Progenitor cell of endocrine pancreas (in vitro differentiated cells): ENCODE measurements around the gene NKAIN2. TPM values are rescaled to one million over a fixed set of nuclear protein-coding genes. Genes with fewer than 3 reads are reported as not detected.
"Not testable (repeated sequence)": the region's sequence is repeated elsewhere in the genome, so short reads cannot be mapped to it uniquely, and the experiment has no call there.

Experiments
- DNase-seq: peaks from one replicate; pipeline ENCODE4 v3.0.0; 2021; ENCODE audit warnings: low spot score; ENCODE audit not compliant: unreplicated experiment
- H3K27ac Mint-ChIP-seq: 2 replicates; pipeline ENCODE4 v1.8.0; 2021; ENCODE audit warnings: mild to moderate bottlenecking, moderate library complexity, mixed read lengths
- H3K27me3 Mint-ChIP-seq: 2 replicates; pipeline ENCODE4 v1.8.0; 2021; ENCODE audit warnings: mixed read lengths
- H3K36me3 Mint-ChIP-seq: 2 replicates; pipeline ENCODE4 v1.8.0; 2022; ENCODE audit warnings: mixed read lengths; ENCODE audit not compliant: insufficient read depth
- H3K4me1 Mint-ChIP-seq: 2 replicates; pipeline ENCODE4 v1.8.0; 2021; ENCODE audit warnings: low read depth, mixed read lengths
- H3K4me3 Mint-ChIP-seq: 2 replicates; pipeline ENCODE4 v1.8.0; 2021; ENCODE audit warnings: low read depth, mild to moderate bottlenecking, moderate library complexity, mixed read lengths
- H3K9me3 Mint-ChIP-seq: 2 replicates; pipeline ENCODE4 v1.8.0; 2021; ENCODE audit warnings: low read depth, mixed read lengths
- CTCF ChIP-seq: fragments of 200-600 bp; sonication (generic); IDR thresholded peaks from one replicate; pipeline ENCODE4 v1.5.0; 2021; ENCODE audit warnings: antibody characterized with exemption, mild to moderate bottlenecking; ENCODE audit not compliant: unreplicated experiment
- total RNA-seq: library from RNA; stranded (reverse); gene quantifications from 2 replicates; pipeline ENCODE4 v1.2.1, GENCODE V29; 2021

The NKAIN2 gene
- total RNA-seq, 1 donor from 2014 or later, result 2.5 TPM

- Mint-ChIP-seq H3K4me3 (no peak overlapping the region), H3K9me3 (no peaks in the 10 kb centered on the region), H3K27me3 (no peaks in the 10 kb centered on the region), H3K36me3 (no peaks in the 10 kb centered on the region), H3K27ac (no peak overlapping the region), H3K4me1 (no peaks in the 10 kb centered on the region)
- no peak for DNase-seq
- TF ChIP-seq CTCF, result no peak
Observed at GRCh38 chr6:124703541-124703940, 899.9 kb downstream of the NKAIN2 start.

DNA sequence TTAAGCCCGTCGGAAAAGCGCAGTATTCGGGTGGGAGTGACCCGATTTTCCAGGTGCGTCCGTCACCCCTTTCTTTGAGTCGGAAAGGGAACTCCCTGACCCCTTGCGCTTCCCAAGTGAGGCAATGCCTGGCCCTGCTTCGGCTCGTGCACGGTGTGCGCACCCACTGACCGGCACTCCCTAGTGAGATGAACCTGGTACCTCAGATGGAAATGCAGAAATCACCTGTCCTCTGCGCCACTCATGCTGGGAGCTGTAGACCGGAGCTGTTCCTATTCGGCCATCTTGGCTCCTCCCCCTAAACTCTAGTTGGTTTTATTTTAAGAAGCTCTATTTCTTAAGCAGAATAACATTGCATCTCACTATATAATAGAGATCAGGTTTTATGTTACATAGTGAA is 908.9 kb downstream of the NKAIN2 start:
- not testable (repeated sequence) for H3K4me1 Mint-ChIP-seq, H3K9me3 Mint-ChIP-seq, DNase-seq, H3K27ac Mint-ChIP-seq, H3K27me3 Mint-ChIP-seq, H3K36me3 Mint-ChIP-seq
- peak overlapping the region; percentile 42 for H3K4me3 Mint-ChIP-seq

- Mint-ChIP-seq H3K27me3 (no peaks in the 10 kb centered on the region), H3K27ac (no peak overlapping the region), H3K4me3 (no peak overlapping the region), H3K36me3 (no peaks in the 10 kb centered on the region), H3K9me3 (no peaks in the 10 kb centered on the region), H3K4me1 (peaks cover 2% of the 10 kb centered on the region)
- no peak for TF ChIP-seq CTCF
- no peak for DNase-seq
Observed at GRCh38 chr6:124714728-124715127, 911.1 kb downstream of the NKAIN2 start.

DNA sequence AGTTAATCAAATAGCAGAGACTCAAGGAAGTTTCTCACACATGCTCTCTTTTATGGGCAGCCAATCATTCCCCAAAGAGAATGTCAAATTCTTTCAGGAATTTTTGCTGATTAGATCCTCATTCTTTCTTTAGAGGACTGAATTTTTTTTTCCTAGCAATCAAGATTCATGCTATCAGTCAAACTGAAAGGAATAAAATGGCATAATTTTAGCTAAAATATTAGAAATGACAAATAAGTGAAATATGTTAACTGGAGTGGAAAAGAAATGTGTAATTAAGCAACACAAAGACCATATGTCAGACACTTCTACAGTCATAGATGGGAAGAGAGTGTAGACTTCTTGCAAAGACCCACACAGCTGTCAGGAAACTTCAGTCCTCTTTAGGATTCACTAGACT is 916.2 kb downstream of the NKAIN2 start:
- Mint-ChIP-seq H3K36me3 (no peaks in the 10 kb centered on the region), H3K27me3 (no peaks in the 10 kb centered on the region), H3K4me3 (no peak overlapping the region), H3K27ac (no peak overlapping the region), H3K4me1 (peaks cover 2% of the 10 kb centered on the region), H3K9me3 (no peaks in the 10 kb centered on the region)
- no peak for DNase-seq
- TF ChIP-seq CTCF, result no peak

DNA sequence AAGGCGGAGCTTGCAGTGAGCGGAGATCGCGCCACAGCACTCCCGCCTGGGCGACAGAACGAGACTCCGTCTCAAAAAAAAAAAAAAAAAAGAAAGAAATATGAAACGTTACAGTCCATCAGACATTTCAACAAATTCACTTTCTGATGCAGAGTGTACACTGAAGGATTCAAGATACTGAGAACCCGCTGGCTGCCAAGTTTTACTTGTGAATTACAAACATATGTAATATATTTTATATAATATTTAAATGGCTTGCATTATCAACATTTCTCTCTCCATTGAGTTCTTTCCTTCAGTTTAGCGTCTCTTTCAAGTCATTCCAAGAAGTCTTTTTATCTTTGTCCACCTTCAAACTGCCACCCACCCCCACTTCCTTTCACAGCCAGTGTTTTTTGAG is 917.7 kb downstream of the NKAIN2 start:
- no peaks in the 10 kb centered on the region for H3K9me3 Mint-ChIP-seq
- no peaks in the 10 kb centered on the region for H3K36me3 Mint-ChIP-seq
- H3K4me3 Mint-ChIP-seq, result no peak overlapping the region
- no peak overlapping the region for H3K27ac Mint-ChIP-seq
- DNase-seq, result no peak
- H3K4me1 Mint-ChIP-seq, result no peaks in the 10 kb centered on the region
- TF ChIP-seq CTCF, result no peak
- no peaks in the 10 kb centered on the region for H3K27me3 Mint-ChIP-seq

- Mint-ChIP-seq H3K4me3 (no peak overlapping the region), H3K36me3 (no peaks in the 10 kb centered on the region)
Observed at GRCh38 chr6:124722141-124722878, 918.6 kb downstream of the NKAIN2 start.

More at GRCh38 chr6:124722141-124722878, 918.6 kb downstream of the NKAIN2 start:
- no peak for DNase-seq
- Mint-ChIP-seq H3K9me3 (no peaks in the 10 kb centered on the region), H3K4me1 (no peaks in the 10 kb centered on the region), H3K27me3 (no peaks in the 10 kb centered on the region), H3K27ac (no peak overlapping the region)
- no peak for TF ChIP-seq CTCF
